Adrenal gland (tissue), 5 donors: Measurements from ENCODE around the gene ACP4.

Experiments
- CTCF ChIP-seq, 6 experiments: fragments of 450-650 bp in 4 of 6; fragments of 200-600 bp in 2 of 6; sonication (generic) in 1 of 6; IDR thresholded peaks; 1 replicate in 5 of 6; 2 replicates in 1 of 6; pipeline versions ENCODE4 v1.5.1 to v1.8.0; 2016 to 2021; ENCODE audit warnings: antibody characterized with exemption in 6 of 6, mild to moderate bottlenecking in 2 of 6, moderate library complexity in 1 of 6
- POLR2A ChIP-seq, 2 donors: fragments of 450-650 bp; IDR thresholded peaks; one replicate each; pipeline ENCODE4 v1.6.1; 2017; ENCODE audit warnings: antibody characterized with exemption in 2 of 2, mild to moderate bottlenecking in 2 of 2, moderate library complexity in 1 of 2
- donor health status: DM: no; HTN: no; CAD: no.

DNA sequence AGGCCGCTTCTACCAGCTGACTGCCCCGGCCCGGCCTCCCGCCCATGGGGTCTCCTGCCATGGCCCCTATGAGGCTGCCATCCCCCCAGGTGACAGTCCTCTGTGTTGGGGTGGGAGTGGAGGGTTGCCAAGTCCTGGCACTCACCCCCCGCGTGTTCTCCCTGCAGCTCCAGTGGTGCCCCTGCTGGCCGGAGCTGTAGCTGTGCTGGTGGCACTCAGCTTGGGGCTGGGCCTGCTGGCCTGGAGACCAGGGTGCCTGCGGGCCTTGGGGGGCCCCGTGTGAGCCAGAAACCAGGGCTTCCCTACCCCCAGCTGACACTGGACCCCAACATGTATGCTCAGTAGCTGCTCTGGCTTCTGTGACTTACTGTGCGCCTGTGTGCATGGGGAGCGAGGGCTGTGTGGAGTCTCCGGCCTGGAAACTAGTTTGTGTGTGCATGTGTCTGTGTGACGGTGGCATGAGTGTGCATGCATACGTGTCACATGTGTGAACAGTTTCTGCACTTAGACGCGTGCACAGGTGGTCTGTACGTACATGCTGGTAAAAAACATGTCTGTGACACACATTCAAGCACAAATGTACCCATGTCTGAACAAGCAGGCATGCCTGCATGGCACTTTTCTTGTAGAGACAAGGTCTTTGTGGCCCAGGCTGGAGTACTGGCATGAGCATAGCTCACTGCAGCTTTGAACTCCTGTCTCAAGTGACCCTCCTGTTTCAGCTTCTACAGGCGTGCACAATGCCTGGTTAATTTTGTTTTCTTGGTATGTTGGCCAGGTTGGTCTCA, 4.9 kb downstream of the ACP4 start:
- TF ChIP-seq POLR2A (IDR thresholded peaks at IDR 0.05) = no peak
- TF ChIP-seq CTCF (IDR thresholded peaks at IDR 0.05) = no peak
